ENCODE data around the gene TTC3. TPM values are rescaled to one million over a fixed set of nuclear protein-coding genes. Genes with fewer than 3 reads are reported as not detected.
"Not testable (repeated sequence)": the region's sequence is repeated elsewhere in the genome, so short reads cannot be mapped to it uniquely, and the experiment has no call there.

The TTC3 gene
- total RNA-seq, 1 donor from 2014 or later: 61.8 TPM

GRCh38 chr21:37219761-37220432 lies 146.8 kb downstream of the TTC3 start:
- Mint-ChIP-seq H3K27me3 (ENCODE audit: insufficient read depth) (peaks cover 1% of the 10 kb centered on the region), H3K27ac (peak overlapping the region; percentile 91), H3K4me1 (ENCODE audit: low read depth) (peaks cover 35% of the 10 kb centered on the region), H3K36me3 (ENCODE audit: low read depth) (peaks cover 27% of the 10 kb centered on the region), H3K4me3 (peak overlapping the region; percentile 90), H3K9me3 (no peaks in the 10 kb centered on the region)
- DNase-seq (ENCODE audit: low spot score): no peak
- intact Hi-C loops (cut with micrococcal nuclease): loop anchor here (5.0 kb wide), 2 partner anchors 143 to 233 kb away; no protein-coding TSS in a partner anchor

- Mint-ChIP-seq H3K9me3 (no peaks in the 10 kb centered on the region), H3K4me1 (ENCODE audit: low read depth) (peaks cover 42% of the 10 kb centered on the region), H3K36me3 (ENCODE audit: low read depth) (peaks cover 31% of the 10 kb centered on the region), H3K4me3 (peak overlapping the region; percentile 90), H3K27ac (peak overlapping the region; percentile 91), H3K27me3 (ENCODE audit: insufficient read depth) (peaks cover 1% of the 10 kb centered on the region)
- DNase-seq (ENCODE audit: low spot score): peak; percentile 36
- intact Hi-C loops (cut with micrococcal nuclease): loop anchor here (5.0 kb wide), 2 partner anchors 143 to 233 kb away; no protein-coding TSS in a partner anchor
Measured at GRCh38 chr21:37220433-37220980, 147.5 kb downstream of the TTC3 start.

DNA sequence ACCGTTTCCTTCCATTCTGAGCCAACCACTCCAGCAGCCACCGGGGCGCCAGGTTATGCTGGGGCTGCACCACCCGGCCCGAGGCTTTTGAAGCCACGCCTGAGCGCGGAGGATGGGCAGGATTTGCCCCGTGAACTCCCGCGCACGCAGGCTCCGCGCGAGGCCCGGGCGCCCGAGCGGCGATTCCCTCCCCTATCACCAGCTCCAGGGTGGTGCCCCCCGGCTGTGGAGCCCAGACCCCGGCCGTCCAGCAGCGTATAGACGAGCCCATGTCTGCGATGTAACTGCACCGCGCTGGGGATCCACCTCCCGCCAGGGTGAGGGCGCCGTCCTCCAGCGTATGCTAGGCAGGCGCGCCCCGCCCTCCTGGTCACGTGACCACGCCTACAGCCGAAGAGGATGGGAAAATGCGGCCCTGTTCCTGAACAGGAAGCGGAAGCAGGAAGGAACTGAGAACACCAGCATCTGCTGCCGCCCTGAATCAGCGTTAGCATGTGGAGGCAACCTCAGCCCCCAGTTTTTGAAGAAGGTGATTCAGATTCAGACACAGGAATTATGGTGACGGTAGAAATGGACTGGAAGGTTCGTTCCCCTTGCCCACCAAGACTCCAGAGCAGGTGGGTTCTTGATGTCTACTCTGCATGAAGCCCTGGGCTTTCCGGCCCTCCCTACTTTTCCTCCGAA lies 148.1 kb downstream of the TTC3 start:
- Mint-ChIP-seq H3K9me3 (no peaks in the 10 kb centered on the region), H3K4me1 (ENCODE audit: low read depth) (peaks cover 48% of the 10 kb centered on the region), H3K27me3 (ENCODE audit: insufficient read depth) (peaks cover 1% of the 10 kb centered on the region), H3K4me3 (peak overlapping the region; percentile 90), H3K27ac (peak overlapping the region; percentile 91), H3K36me3 (ENCODE audit: low read depth) (peaks cover 37% of the 10 kb centered on the region)
- intact Hi-C loops (cut with micrococcal nuclease): loop anchor here (1.0 to 5.0 kb wide), 6 partner anchors 37 to 343 kb away; partner anchors contain the start of genes DYRK1A and VPS26C
- DNase-seq (ENCODE audit: low spot score): peak; percentile 89

DNA sequence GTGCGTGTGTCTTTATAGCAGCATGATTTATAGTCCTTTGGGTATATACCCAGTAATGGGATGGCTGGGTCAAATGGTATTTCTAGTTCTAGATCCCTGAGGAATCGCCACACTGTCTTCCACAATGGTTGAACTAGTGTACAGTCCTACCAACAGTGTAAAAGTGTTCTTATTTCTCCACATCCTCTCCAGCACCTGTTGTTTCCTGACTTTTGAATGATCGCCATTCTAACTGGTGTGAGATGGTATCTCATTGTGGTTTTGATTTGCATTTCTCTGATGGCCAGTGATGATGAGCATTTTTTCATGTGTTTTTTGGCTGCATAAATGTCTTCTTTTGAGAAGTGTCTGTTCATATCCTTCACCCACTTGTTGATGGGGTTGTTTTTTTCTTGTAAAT lies 149.2 kb downstream of the TTC3 start:
- H3K9me3 Mint-ChIP-seq; H3K27me3 Mint-ChIP-seq (ENCODE audit: insufficient read depth); H3K27ac Mint-ChIP-seq; DNase-seq (ENCODE audit: low spot score): not testable (repeated sequence)
- H3K36me3 Mint-ChIP-seq (ENCODE audit: low read depth): peaks cover 42% of the 10 kb centered on the region
- peaks cover 48% of the 10 kb centered on the region for H3K4me1 Mint-ChIP-seq (ENCODE audit: low read depth)
- peak overlapping the region; percentile 70 for H3K4me3 Mint-ChIP-seq
- intact Hi-C loops (cut with micrococcal nuclease): loop anchor here (5.0 kb wide), 2 partner anchors 145 to 235 kb away; no protein-coding TSS in a partner anchor

- intact Hi-C loops (cut with micrococcal nuclease): loop anchor here (5.0 kb wide), 2 partner anchors 147 to 237 kb away; no protein-coding TSS in a partner anchor
- Mint-ChIP-seq H3K4me1 (ENCODE audit: low read depth) (peaks cover 48% of the 10 kb centered on the region), H3K27ac (peak overlapping the region; percentile 12), H3K36me3 (ENCODE audit: low read depth) (peaks cover 48% of the 10 kb centered on the region), H3K27me3 (ENCODE audit: insufficient read depth) (peaks cover 1% of the 10 kb centered on the region), H3K4me3 (peak overlapping the region; percentile 4), H3K9me3 (no peaks in the 10 kb centered on the region)
- DNase-seq (ENCODE audit: low spot score): no peak
Measured at GRCh38 chr21:37223804-37224345, 150.8 kb downstream of the TTC3 start.

GRCh38 chr21:37224861-37225839 lies 152.1 kb downstream of the TTC3 start:
- Mint-ChIP-seq H3K27me3 (ENCODE audit: insufficient read depth) (peaks cover 1% of the 10 kb centered on the region), H3K36me3 (ENCODE audit: low read depth) (peaks cover 46% of the 10 kb centered on the region), H3K4me3 (peak overlapping the region; percentile 68), H3K27ac (peak overlapping the region; percentile 89), H3K9me3 (no peaks in the 10 kb centered on the region), H3K4me1 (ENCODE audit: low read depth) (peaks cover 40% of the 10 kb centered on the region)
- intact Hi-C loops (cut with micrococcal nuclease): loop anchor here (5.0 kb wide), 2 partner anchors 148 to 238 kb away; no protein-coding TSS in a partner anchor
- DNase-seq (ENCODE audit: low spot score): peak; percentile 52

GRCh38 chr21:37226041-37226920 lies 153.2 kb downstream of the TTC3 start:
- peaks cover 49% of the 10 kb centered on the region for H3K36me3 Mint-ChIP-seq (ENCODE audit: low read depth)
- H3K27me3 Mint-ChIP-seq (ENCODE audit: insufficient read depth): no peaks in the 10 kb centered on the region
- peak overlapping the region; percentile 65 for H3K4me3 Mint-ChIP-seq
- peak overlapping the region; percentile 89 for H3K27ac Mint-ChIP-seq
- intact Hi-C loops (cut with micrococcal nuclease): no loop called here
- peaks cover 33% of the 10 kb centered on the region for H3K4me1 Mint-ChIP-seq (ENCODE audit: low read depth)
- H3K9me3 Mint-ChIP-seq: no peaks in the 10 kb centered on the region
- DNase-seq (ENCODE audit: low spot score): no peak

- peak overlapping the region; percentile 89 for H3K27ac Mint-ChIP-seq
- intact Hi-C loops (cut with micrococcal nuclease): no loop called here
- no peaks in the 10 kb centered on the region for H3K27me3 Mint-ChIP-seq (ENCODE audit: insufficient read depth)
- peaks cover 30% of the 10 kb centered on the region for H3K4me1 Mint-ChIP-seq (ENCODE audit: low read depth)
- H3K9me3 Mint-ChIP-seq: no peaks in the 10 kb centered on the region
- peaks cover 48% of the 10 kb centered on the region for H3K36me3 Mint-ChIP-seq (ENCODE audit: low read depth)
- no peak overlapping the region for H3K4me3 Mint-ChIP-seq
- no peak for DNase-seq (ENCODE audit: low spot score)
Measured at GRCh38 chr21:37227071-37228002, 154.3 kb downstream of the TTC3 start.

DNA sequence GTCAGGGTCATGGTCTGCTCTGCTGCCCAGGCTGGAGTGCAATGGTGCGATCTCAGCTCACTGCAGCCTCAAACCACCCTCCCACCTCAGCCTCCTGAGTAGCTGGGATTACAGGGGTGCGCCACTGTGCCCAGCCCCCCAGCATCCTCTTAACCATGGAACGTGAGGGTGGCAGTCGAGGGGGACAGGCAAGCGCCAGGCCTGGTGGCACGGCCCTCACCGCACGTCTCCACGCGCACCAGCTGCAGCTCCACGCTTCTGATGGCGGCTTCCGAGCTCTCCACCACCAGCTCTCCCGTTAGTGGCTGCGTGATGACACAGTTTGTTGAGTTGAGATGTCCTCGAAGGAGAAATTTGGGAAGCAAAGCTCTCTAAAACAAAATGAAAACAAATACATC lies 154.9 kb downstream of the TTC3 start:
- no peak overlapping the region for H3K27ac Mint-ChIP-seq
- no peak overlapping the region for H3K4me3 Mint-ChIP-seq
- intact Hi-C loops (cut with micrococcal nuclease): no loop called here
- H3K4me1 Mint-ChIP-seq (ENCODE audit: low read depth): peaks cover 26% of the 10 kb centered on the region
- DNase-seq (ENCODE audit: low spot score): no peak
- H3K9me3 Mint-ChIP-seq: no peaks in the 10 kb centered on the region
- H3K27me3 Mint-ChIP-seq (ENCODE audit: insufficient read depth): no peaks in the 10 kb centered on the region
- H3K36me3 Mint-ChIP-seq (ENCODE audit: low read depth): peaks cover 46% of the 10 kb centered on the region

- no peak overlapping the region for H3K27ac Mint-ChIP-seq
- DNase-seq (ENCODE audit: low spot score): no peak
- no peaks in the 10 kb centered on the region for H3K27me3 Mint-ChIP-seq (ENCODE audit: insufficient read depth)
- H3K36me3 Mint-ChIP-seq (ENCODE audit: low read depth): peaks cover 31% of the 10 kb centered on the region
- H3K4me3 Mint-ChIP-seq: no peak overlapping the region
- no peaks in the 10 kb centered on the region for H3K9me3 Mint-ChIP-seq
- intact Hi-C loops (cut with micrococcal nuclease): no loop called here
- peaks cover 4% of the 10 kb centered on the region for H3K4me1 Mint-ChIP-seq (ENCODE audit: low read depth)
Measured at GRCh38 chr21:37230632-37231248, 157.7 kb downstream of the TTC3 start.
